Astrocyte of the cerebellum (primary cell): ENCODE data around the gene ARL4A.
"Not testable (repeated sequence)": the region's sequence is repeated elsewhere in the genome, so short reads cannot be mapped to it uniquely, and the experiment has no call there.

ENCODE experiments used
- DNase-seq: peaks from one replicate; pipeline ENCODE4 v3.0.0-alpha.2; 2011; ENCODE audit warnings: low read depth
- H3K4me3 ChIP-seq: 2 replicates; pipeline ENCODE4 v1.5.1; 2011; ENCODE audit warnings: mild to moderate bottlenecking, low read depth, low read length, moderate library complexity
- CTCF ChIP-seq: IDR thresholded peaks from 2 replicates; pipeline ENCODE4 v1.5.1; 2012; ENCODE audit warnings: low read length, low read depth, moderate library complexity, mild to moderate bottlenecking; ENCODE audit errors: missing control alignments
- in situ Hi-C: cut with HindIII; loops from 2 replicates; pipeline ENCODE4 v1.10.0; 2017; ENCODE audit warnings: low sequenced_read_pairs

The ARL4A gene

GRCh38 chr7:12649348-12649747 lies 38.1 kb upstream of the ARL4A start:
- no peak for DNase-seq
- in situ Hi-C loops = no loop called here
- TF ChIP-seq CTCF = no peak
- no peak overlapping the region for H3K4me3 ChIP-seq

DNA sequence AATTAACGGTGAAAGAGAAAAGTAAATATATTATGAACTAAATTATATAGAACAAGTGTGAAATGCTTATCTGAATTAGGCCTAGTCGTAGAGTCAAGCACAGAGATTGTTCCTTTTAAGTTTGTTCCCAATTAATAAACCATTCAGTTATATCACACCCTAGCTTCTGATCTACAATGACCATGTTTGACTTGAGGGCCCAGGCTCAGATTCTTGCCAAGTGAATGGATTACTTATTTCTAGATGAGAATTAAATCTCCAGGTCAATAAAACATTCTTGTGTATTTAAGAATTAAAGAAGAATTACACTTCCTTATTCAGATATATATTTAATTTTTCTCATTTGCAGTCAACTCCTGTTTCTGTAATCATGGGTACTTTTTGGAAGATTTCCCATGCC lies 37.4 kb upstream of the ARL4A start:
- H3K4me3 ChIP-seq = no peak overlapping the region
- DNase-seq = no peak
- in situ Hi-C loops = no loop called here
- no peak for TF ChIP-seq CTCF

GRCh38 chr7:12653110-12653509 lies 34.3 kb upstream of the ARL4A start:
- no peak for DNase-seq
- in situ Hi-C loops = no loop called here

DNA sequence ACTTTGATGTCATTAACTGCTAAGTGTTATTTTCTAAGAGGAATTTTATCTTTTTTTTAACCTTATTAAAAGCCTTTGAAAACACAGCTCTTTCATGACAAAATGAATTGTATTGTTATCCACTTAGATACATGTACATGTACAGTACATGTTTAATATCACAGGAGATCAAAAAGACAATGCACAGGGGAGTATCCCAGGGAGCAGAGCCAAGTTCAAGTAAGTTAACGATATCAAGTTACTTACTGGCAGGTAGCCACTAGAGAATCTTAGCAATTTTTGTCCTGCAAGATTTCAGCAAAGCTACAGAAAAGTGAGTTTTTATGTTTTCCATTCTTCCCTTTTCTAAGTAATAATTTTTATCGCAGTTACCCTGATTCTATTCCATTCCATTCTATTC lies 33.9 kb upstream of the ARL4A start:
- no peak for TF ChIP-seq CTCF
- in situ Hi-C loops = no loop called here
- H3K4me3 ChIP-seq = no peak overlapping the region
- no peak for DNase-seq

More at GRCh38 chr7:12653110-12653509, 34.3 kb upstream of the ARL4A start:
- no peak for TF ChIP-seq CTCF
- no peak overlapping the region for H3K4me3 ChIP-seq

DNA sequence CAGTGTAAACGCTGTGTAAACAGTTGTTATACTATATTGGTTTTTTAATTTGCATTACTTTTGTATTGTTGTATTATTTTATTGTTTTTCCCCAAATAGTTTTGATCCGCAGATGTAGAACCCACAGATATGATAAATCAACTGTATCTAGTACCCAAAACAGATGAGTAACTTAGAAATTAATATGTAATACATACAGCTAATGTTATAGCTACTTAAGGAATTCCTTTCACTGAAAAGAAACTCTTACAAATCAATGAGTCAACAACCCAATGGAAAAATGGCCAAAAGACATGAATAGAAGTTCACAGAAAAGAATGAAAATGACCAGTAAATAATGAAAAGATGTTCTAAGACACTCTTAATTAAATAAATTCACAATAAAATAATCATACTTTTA lies 32.3 kb upstream of the ARL4A start:
- no peak overlapping the region for H3K4me3 ChIP-seq

DNA sequence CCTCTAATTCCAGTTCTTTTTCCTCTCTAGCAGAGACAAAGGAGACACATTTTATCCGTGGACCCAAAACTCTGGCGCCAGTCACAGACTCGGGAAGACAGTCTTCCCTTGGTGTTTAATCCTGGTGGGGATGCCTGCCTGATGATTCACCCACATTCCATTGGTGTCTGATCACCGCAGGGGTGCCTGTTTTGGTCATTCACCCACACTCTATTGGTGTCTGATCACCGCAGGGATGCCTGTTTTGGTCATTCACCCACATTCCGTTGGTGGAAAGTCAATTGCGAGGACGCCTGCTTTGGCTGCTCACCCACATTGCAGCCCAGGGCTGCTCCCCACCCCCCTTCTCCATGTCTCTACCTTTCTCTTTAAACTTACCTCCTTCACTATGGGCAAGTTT lies 27.0 kb upstream of the ARL4A start:
- H3K4me3 ChIP-seq, in situ Hi-C loops: not testable (repeated sequence)
- peak; percentile 94 for DNase-seq

More for the DNA sequence above, 32.3 kb upstream of the ARL4A start:
- DNase-seq = no peak
- in situ Hi-C loops = no loop called here
- no peak for TF ChIP-seq CTCF

- in situ Hi-C loops, H3K4me3 ChIP-seq, DNase-seq: not testable (repeated sequence)
Observed at GRCh38 chr7:12660986-12661385, 26.4 kb upstream of the ARL4A start.

DNA sequence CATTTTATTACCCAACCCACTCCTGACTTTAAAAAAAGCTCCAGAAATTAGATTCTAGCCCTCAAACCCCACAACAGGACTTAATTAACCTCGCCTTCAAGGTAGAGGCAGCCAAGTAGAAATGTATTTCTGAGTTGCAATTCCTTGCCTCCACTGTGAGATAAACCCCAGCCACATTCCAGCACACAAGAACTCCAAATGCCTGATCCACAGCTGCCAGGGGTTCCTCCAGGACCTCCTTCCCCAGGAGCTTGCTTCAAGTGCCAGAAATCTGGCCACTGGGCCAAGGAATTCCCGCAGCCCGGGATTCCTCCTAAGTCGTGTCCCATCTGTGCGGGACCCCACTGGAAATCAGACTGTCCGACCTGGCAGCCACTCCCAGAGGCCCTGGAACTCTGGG lies 25.9 kb upstream of the ARL4A start:
- TF ChIP-seq CTCF = no peak
- in situ Hi-C loops = no loop called here
- no peak overlapping the region for H3K4me3 ChIP-seq
- no peak for DNase-seq
